Mesenchymal stem cell (in vitro differentiated cells and primary cell): ENCODE data around the gene FETUB.
"Not testable (repeated sequence)": the region's sequence is repeated elsewhere in the genome, so short reads cannot be mapped to it uniquely, and the experiment has no call there.

Source experiments
- DNase-seq: peaks from one replicate; pipeline ENCODE4 v3.0.0-alpha.2; 2013
- H2AFZ ChIP-seq: one replicate; pipeline ENCODE4 v1.6.1; 2013; ENCODE audit warnings: low read depth, mild to moderate bottlenecking, control low read depth, inconsistent platforms, low read length, moderate library complexity
- H2AK5ac ChIP-seq: 2 replicates; pipeline ENCODE4 v1.6.1; 2013; ENCODE audit warnings: low read length, moderate library complexity, mild to moderate bottlenecking, inconsistent platforms; ENCODE audit not compliant: severe bottlenecking
- H2BK120ac ChIP-seq: one replicate; pipeline ENCODE4 v1.6.1; 2013; ENCODE audit warnings: low read depth, mild to moderate bottlenecking, inconsistent platforms, low read length, moderate library complexity
- H2BK12ac ChIP-seq, 2 experiments: one replicate each; pipeline ENCODE4 v1.6.1; 2013; ENCODE audit warnings: inconsistent platforms in 2 of 2, low read length in 2 of 2, mild to moderate bottlenecking in 2 of 2, moderate library complexity in 2 of 2, control low read depth in 1 of 2
- H2BK15ac ChIP-seq: one replicate; pipeline ENCODE4 v1.6.1; 2013; ENCODE audit warnings: mild to moderate bottlenecking, low read depth, inconsistent platforms; ENCODE audit not compliant: poor library complexity, severe bottlenecking
- H2BK5ac ChIP-seq: 2 replicates; pipeline ENCODE4 v1.6.1; 2013; ENCODE audit warnings: low read depth, mild to moderate bottlenecking, low read length, control low read depth, inconsistent platforms; ENCODE audit not compliant: poor library complexity, severe bottlenecking
- H3K14ac ChIP-seq, 2 experiments: one replicate each; pipeline ENCODE4 v1.6.1; 2013; ENCODE audit warnings: inconsistent platforms in 2 of 2, low read length in 2 of 2, control low read depth in 1 of 2, mild to moderate bottlenecking in 1 of 2, moderate library complexity in 1 of 2
- H3K18ac ChIP-seq, 2 experiments: one replicate each; pipeline ENCODE4 v1.6.1; 2013; ENCODE audit warnings: inconsistent platforms in 2 of 2, low read length in 2 of 2, control low read depth in 1 of 2, low read depth in 1 of 2, mild to moderate bottlenecking in 1 of 2
- H3K23ac ChIP-seq, 2 experiments: one replicate each; pipeline ENCODE4 v1.6.1; 2013; ENCODE audit warnings: inconsistent platforms in 2 of 2, low read length in 2 of 2, mild to moderate bottlenecking in 2 of 2, moderate library complexity in 2 of 2, control low read depth in 1 of 2
- H3K27ac ChIP-seq: 2 replicates; pipeline ENCODE4 v1.5.1; 2013; ENCODE audit warnings: mild to moderate bottlenecking, moderate library complexity, low read length, control low read depth, inconsistent platforms; ENCODE audit not compliant: poor library complexity, severe bottlenecking
- H3K27me3 ChIP-seq, 2 experiments: 2 replicates each; pipeline versions ENCODE4 v1.6.1 to v1.7.0; 2013; ENCODE audit warnings: low read length in 2 of 2, mild to moderate bottlenecking in 2 of 2, moderate library complexity in 2 of 2, control low read depth in 1 of 2, inconsistent platforms in 1 of 2; ENCODE audit not compliant: control insufficient read depth in 1 of 2, insufficient read depth in 1 of 2
- H3K36me3 ChIP-seq, 2 experiments: 2 replicates each; pipeline versions ENCODE4 v1.6.1 to v1.7.0; 2013; ENCODE audit warnings: low read length in 2 of 2, control low read depth in 1 of 2, inconsistent platforms in 1 of 2, low read depth in 1 of 2, mild to moderate bottlenecking in 1 of 2; ENCODE audit not compliant: insufficient read depth in 2 of 2, control insufficient read depth in 1 of 2
- H3K4ac ChIP-seq, 2 experiments: one replicate each; pipeline ENCODE4 v1.6.1; 2013; ENCODE audit warnings: inconsistent platforms in 2 of 2, low read length in 2 of 2, mild to moderate bottlenecking in 2 of 2, moderate library complexity in 2 of 2, control low read depth in 1 of 2, low read depth in 1 of 2
- H3K4me1 ChIP-seq: 2 replicates; pipeline ENCODE4 v1.6.1; 2013; ENCODE audit warnings: low read depth, low read length, control low read depth; ENCODE audit not compliant: control insufficient read depth, insufficient read depth
- H3K4me2 ChIP-seq: 2 replicates; pipeline ENCODE4 v1.6.1; 2013; ENCODE audit warnings: low read length, mild to moderate bottlenecking, inconsistent platforms; ENCODE audit not compliant: poor library complexity, severe bottlenecking
- H3K4me3 ChIP-seq, 2 experiments: 2 replicates each; pipeline versions ENCODE4 v1.5.1 to v1.7.0; 2013; ENCODE audit warnings: low read length in 2 of 2, mild to moderate bottlenecking in 2 of 2, control low read depth in 1 of 2, low read depth in 1 of 2; ENCODE audit not compliant: insufficient read depth in 1 of 2
- H3K79me1 ChIP-seq: replicated peaks from 2 replicates; pipeline ENCODE4 v1.6.1; 2013; ENCODE audit warnings: mild to moderate bottlenecking, control low read depth, low read length, inconsistent platforms; ENCODE audit not compliant: poor library complexity, severe bottlenecking
- H3K9ac ChIP-seq: 2 replicates; pipeline ENCODE4 v1.7.0; 2013; ENCODE audit warnings: mild to moderate bottlenecking, low read length, moderate library complexity
- H3K9me3 ChIP-seq: 2 replicates; pipeline ENCODE4 v1.7.0; 2013; ENCODE audit warnings: mild to moderate bottlenecking, low read length; ENCODE audit not compliant: control insufficient read depth
- H4K8ac ChIP-seq: one replicate; pipeline ENCODE4 v1.6.1; 2013; ENCODE audit warnings: inconsistent platforms, mild to moderate bottlenecking, low read length, moderate library complexity
- H4K91ac ChIP-seq: one replicate; pipeline ENCODE4 v1.6.1; 2013; ENCODE audit warnings: mild to moderate bottlenecking, low read length, inconsistent platforms
- WGBS: methylation state at CpG from one replicate; pipeline ENCODE4 v1.1.7; 2013; ENCODE audit warnings: mixed read lengths; 5-methylcytosine and 5-hydroxymethylcytosine counted together

FETUB gene

DNA sequence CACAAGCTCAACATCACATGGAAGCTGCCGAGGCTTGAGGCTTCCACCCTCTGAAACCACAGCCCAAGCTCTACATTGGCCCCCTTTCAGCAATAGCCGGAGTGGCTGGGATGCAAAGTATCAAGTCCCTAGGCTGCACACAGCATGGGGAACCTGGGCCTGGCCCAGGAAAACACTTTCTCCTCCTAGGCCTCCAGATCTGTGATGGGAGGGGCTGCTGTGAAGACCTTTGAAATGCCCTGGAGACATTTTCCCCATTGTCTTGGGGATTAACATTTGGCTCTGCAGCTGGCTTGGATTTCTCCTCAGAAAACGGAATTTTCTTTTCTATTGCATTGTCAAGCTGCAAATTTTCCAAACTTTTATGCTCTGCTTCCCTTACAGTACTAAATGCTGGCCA is 43.8 kb downstream of the FETUB start:
- Histone ChIP-seq H2BK15ac (no peak overlapping the region), H2AK5ac (no peak overlapping the region), H3K4me3 (no peak overlapping the region), H2BK120ac (no peak overlapping the region), H3K4ac (no peak overlapping the region), H2BK5ac (no peak overlapping the region), H3K14ac (no peak overlapping the region), H3K36me3 (no peaks in the 10 kb centered on the region), H3K18ac (no peak overlapping the region), H3K27me3 (peaks cover 30 to 38% of the 10 kb centered on the region in 2 experiments), H3K9me3 (peaks cover 7% of the 10 kb centered on the region), H4K91ac (no peak overlapping the region), H4K8ac (no peak overlapping the region), H3K9ac (no peak overlapping the region), H2AFZ (no peak overlapping the region), H3K4me1 (no peaks in the 10 kb centered on the region), H3K79me1 (no peaks in the 10 kb centered on the region), H3K4me2 (no peak overlapping the region), H3K27ac (no peak overlapping the region), H3K23ac (no peak overlapping the region), H2BK12ac (no peak overlapping the region)
- no peak for DNase-seq
- WGBS = 57% methylated on average over 3 of the region's 3 CpGs

DNA sequence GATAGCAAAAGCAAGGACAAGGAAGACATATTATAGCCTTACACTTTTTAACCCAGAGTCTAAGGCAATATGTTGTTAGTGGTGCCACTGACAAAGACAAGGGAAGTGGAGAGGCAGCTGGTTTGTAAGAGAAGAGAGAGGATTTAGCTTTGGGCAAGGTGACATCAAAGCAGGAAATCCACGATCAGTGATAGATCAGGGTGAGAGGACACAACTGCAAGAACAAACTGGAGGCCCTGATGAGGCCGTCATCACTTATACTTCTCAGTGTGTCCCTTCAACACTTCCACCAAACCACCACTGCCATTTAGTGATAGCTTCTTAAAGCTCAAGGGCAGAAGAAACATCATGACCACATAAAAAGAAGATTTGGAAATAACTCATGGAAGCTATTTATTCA is 46.3 kb downstream of the FETUB start:
- WGBS = 90% methylated on average over 2 of the region's 2 CpGs
- DNase-seq, H3K9me3 ChIP-seq, H2BK15ac ChIP-seq, H2BK12ac ChIP-seq, H3K79me1 ChIP-seq, H3K36me3 ChIP-seq, H2AK5ac ChIP-seq, H2BK5ac ChIP-seq, H4K8ac ChIP-seq, H3K14ac ChIP-seq, H3K18ac ChIP-seq, H3K4ac ChIP-seq, H3K4me2 ChIP-seq, H2AFZ ChIP-seq, H3K27ac ChIP-seq, H4K91ac ChIP-seq, H2BK120ac ChIP-seq, H3K9ac ChIP-seq, H3K4me3 ChIP-seq, H3K4me1 ChIP-seq, H3K23ac ChIP-seq: not testable (repeated sequence)
- peaks cover 21 to 27% of the 10 kb centered on the region in 2 experiments for H3K27me3 ChIP-seq

DNA sequence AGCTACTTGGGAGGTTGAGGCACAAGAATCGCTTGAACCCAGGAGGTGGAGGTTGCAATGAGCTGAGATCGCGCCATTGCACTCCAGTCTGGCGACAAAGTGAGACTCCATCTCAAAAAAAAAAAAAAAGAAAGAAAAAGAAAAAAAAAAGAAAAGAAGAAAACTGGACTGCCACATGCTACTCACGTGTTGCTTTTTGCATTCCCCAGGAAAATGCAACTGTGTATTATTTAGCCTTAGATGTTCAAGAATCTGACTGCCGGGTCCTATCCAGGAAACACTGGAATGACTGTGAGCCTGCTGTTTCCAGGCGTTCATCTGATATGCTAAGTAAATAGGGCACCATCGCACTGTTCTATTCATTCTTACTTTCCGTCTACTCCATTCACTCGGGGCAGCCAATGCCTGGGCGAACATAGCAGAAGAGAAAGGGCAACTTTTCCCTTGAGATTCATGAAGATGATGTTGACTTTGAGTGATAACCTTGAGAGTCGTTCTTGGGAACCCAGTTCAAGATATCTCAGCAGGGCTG is 47.0 kb downstream of the FETUB start:
- 90% methylated on average over 8 of the region's 12 CpGs for WGBS

DNA sequence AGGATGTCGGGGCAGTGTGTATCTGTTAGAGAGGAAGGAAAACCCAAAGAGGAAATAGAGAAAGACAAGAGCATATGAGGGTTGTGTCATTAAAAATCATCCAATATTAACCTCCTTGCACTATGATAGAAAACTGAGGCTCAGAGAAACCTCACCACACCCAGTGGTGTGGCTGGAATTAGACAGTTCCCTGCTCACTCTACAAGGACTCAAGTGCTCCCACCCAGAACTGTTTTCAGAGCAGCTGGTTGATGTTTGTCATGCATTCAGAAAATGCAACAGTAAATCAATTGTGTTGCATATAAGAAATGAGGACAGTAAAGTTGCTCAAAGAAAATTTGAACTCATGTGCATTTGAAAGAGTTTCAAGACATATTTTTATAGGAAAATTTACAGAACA is 50.1 kb downstream of the FETUB start:
- not testable (repeated sequence) for H2AK5ac ChIP-seq, DNase-seq, H3K27ac ChIP-seq, H2AFZ ChIP-seq, H2BK120ac ChIP-seq, H3K4ac ChIP-seq, H3K4me3 ChIP-seq, H3K9ac ChIP-seq, H3K79me1 ChIP-seq, H3K9me3 ChIP-seq, H2BK15ac ChIP-seq, H3K4me1 ChIP-seq, H3K36me3 ChIP-seq, H3K23ac ChIP-seq, H2BK12ac ChIP-seq, H3K18ac ChIP-seq, H3K14ac ChIP-seq, H4K91ac ChIP-seq, H3K4me2 ChIP-seq, H4K8ac ChIP-seq, H2BK5ac ChIP-seq
- WGBS = no CpG with 5 or more reads among the region's 1 CpG
- peaks cover 10 to 25% of the 10 kb centered on the region in 2 experiments for H3K27me3 ChIP-seq

More for the DNA sequence above, 47.0 kb downstream of the FETUB start:
- Histone ChIP-seq H2BK120ac (no peak overlapping the region), H3K4me3 (no peak overlapping the region), H3K79me1 (no peaks in the 10 kb centered on the region), H3K4me1 (no peaks in the 10 kb centered on the region), H3K36me3 (no peaks in the 10 kb centered on the region), H3K27me3 (peaks cover 15 to 24% of the 10 kb centered on the region in 2 experiments), H3K9me3 (peaks cover 7% of the 10 kb centered on the region), H3K23ac (no peak overlapping the region), H2AK5ac (no peak overlapping the region), H3K18ac (no peak overlapping the region), H2BK5ac (no peak overlapping the region), H3K4me2 (no peak overlapping the region), H2AFZ (no peak overlapping the region), H3K4ac (no peak overlapping the region), H4K8ac (no peak overlapping the region), H4K91ac (no peak overlapping the region), H2BK12ac (no peak overlapping the region), H3K27ac (no peak overlapping the region), H3K14ac (no peak overlapping the region), H3K9ac (no peak overlapping the region), H2BK15ac (no peak overlapping the region)
- DNase-seq = no peak
